Measurements from ENCODE around the gene SLC27A4. TPM values are rescaled to one million over a fixed set of nuclear protein-coding genes. Genes with fewer than 3 reads are reported as not detected.

The SLC27A4 gene
- total RNA-seq = 10 to 100 TPM; 36.5 to 46.8 (median 39.9) TPM
- long read RNA-seq, donor 1, transcript SLC27A4-201 (13 exons, 3,028 nt) = major isoform, 44 of 72 reads
- long read RNA-seq, donor 1, partial matches to known transcripts = 19 of 72 reads
- long read RNA-seq, donor 1, other reads (novel, unspliced or antisense) = 9 of 72 reads
- long read RNA-seq, donor 2, transcript SLC27A4-201 (13 exons, 3,028 nt) = major isoform, 25 of 31 reads
- long read RNA-seq, donor 2, partial matches to known transcripts = 2 of 31 reads
- long read RNA-seq, donor 2, other reads (novel, unspliced or antisense) = 4 of 31 reads

GRCh38 chr9:128339761-128340690, at the start of gene SLC27A4:
Gene SLC27A4 (plus strand): TSS chr9:128340527. CDS start chr9:128343133, 2,606 bp downstream.
- H3K4me3 ChIP-seq = peak within 1 kb of the TSS; percentile 68
- H3K36me3 ChIP-seq (ENCODE audit: low read depth) = no peaks in the 10 kb centered on the region
- no peaks in the 10 kb centered on the region for H3K4me1 ChIP-seq (ENCODE audit: low read depth)
- intact Hi-C loops (cut with DNase I, micrococcal nuclease) = no loop called here
- TF ChIP-seq CTCF (IDR thresholded peaks at IDR 0.05) = no peak
- ATAC-seq (peak; percentile 92), DNase-seq (peak; percentile 83 to 92 (median 91))
- H3K9me3 ChIP-seq = no peaks in the 10 kb centered on the region

- intact Hi-C loops (cut with DNase I, micrococcal nuclease) = no loop called here
- no peak for ATAC-seq
Measured at GRCh38 chr9:128292009-128292408, 48.3 kb upstream of the SLC27A4 start.

GRCh38 chr9:128293091-128293490, 47.2 kb upstream of the SLC27A4 start:
- intact Hi-C loops (cut with DNase I, micrococcal nuclease) = no loop called here
- H3K4me3 ChIP-seq = no peak overlapping the region
- no peaks in the 10 kb centered on the region for H3K36me3 ChIP-seq (ENCODE audit: low read depth)
- ATAC-seq (no peak), DNase-seq (no peak)
- H3K4me1 ChIP-seq (ENCODE audit: low read depth) = peaks cover 11% of the 10 kb centered on the region
- TF ChIP-seq CTCF (IDR thresholded peaks at IDR 0.05) = no peak
- no peaks in the 10 kb centered on the region for H3K9me3 ChIP-seq

More at GRCh38 chr9:128292009-128292408, 48.3 kb upstream of the SLC27A4 start:
- TF ChIP-seq CTCF (IDR thresholded peaks at IDR 0.05) = no peak
- Histone ChIP-seq H3K9me3 (no peaks in the 10 kb centered on the region), H3K36me3 (ENCODE audit: low read depth) (no peaks in the 10 kb centered on the region), H3K4me1 (ENCODE audit: low read depth) (peaks cover 7% of the 10 kb centered on the region), H3K4me3 (no peak overlapping the region)
- no peak for DNase-seq

GRCh38 chr9:128294142-128294541, 46.2 kb upstream of the SLC27A4 start:
- Histone ChIP-seq H3K4me3 (no peak overlapping the region), H3K36me3 (ENCODE audit: low read depth) (no peaks in the 10 kb centered on the region), H3K4me1 (ENCODE audit: low read depth) (peaks cover 11% of the 10 kb centered on the region), H3K9me3 (no peaks in the 10 kb centered on the region)
- no peak for TF ChIP-seq CTCF (IDR thresholded peaks at IDR 0.05)
- intact Hi-C loops (cut with DNase I, micrococcal nuclease) = no loop called here
- ATAC-seq (no peak), DNase-seq (no peak)

GRCh38 chr9:128296340-128297220, 43.7 kb upstream of the SLC27A4 start:
- DNase-seq (peak in 2 of 3 donors; percentile 35 to 65), ATAC-seq (peak; percentile 80)
- Histone ChIP-seq H3K9me3 (no peaks in the 10 kb centered on the region), H3K4me3 (no peak overlapping the region), H3K4me1 (ENCODE audit: low read depth) (peaks cover 11% of the 10 kb centered on the region), H3K36me3 (ENCODE audit: low read depth) (no peaks in the 10 kb centered on the region)
- intact Hi-C loops (cut with DNase I, micrococcal nuclease) = no loop called here
- TF ChIP-seq CTCF (IDR thresholded peaks at IDR 0.05) = no peak

All from mucosa of descending colon (tissue), 3 donors.